Kidney (tissue), 14 donors: ENCODE measurements around the gene ACY1. TPM values are rescaled to one million over a fixed set of nuclear protein-coding genes. Genes with fewer than 3 reads are reported as not detected.

Experiments used
- DNase-seq, 5 donors: peaks; one replicate each; pipeline ENCODE4 v3.0.0-alpha.2; 2013 to 2020
- FAIRE-seq: peaks from 2 replicates; lab custom pipeline; 2012; peaks lifted over from hg19 to GRCh38; lab: Jason Lieb, UNC
- H3K27ac ChIP-seq, 2 donors: one replicate each; pipeline ENCODE4 v1.7.0; 2013; ENCODE audit warnings: low read depth in 2 of 2, low read length in 2 of 2, inconsistent platforms in 1 of 2
- H3K27me3 ChIP-seq: one replicate; pipeline ENCODE4 v1.7.1; 2013; ENCODE audit warnings: low read length, inconsistent platforms; ENCODE audit not compliant: control insufficient read depth, insufficient read depth
- H3K36me3 ChIP-seq, 3 donors: one replicate each; pipeline versions ENCODE4 v1.7.0 to v1.7.1; 2013; ENCODE audit warnings: low read length in 3 of 3, control low read depth in 1 of 3, inconsistent platforms in 1 of 3; ENCODE audit not compliant: insufficient read depth in 3 of 3, control insufficient read depth in 2 of 3
- H3K4me1 ChIP-seq, 3 donors: one replicate each; pipeline versions ENCODE4 v1.7.0 to v1.7.1; 2013; ENCODE audit warnings: low read length in 3 of 3, inconsistent platforms in 1 of 3, low read depth in 1 of 3; ENCODE audit not compliant: control insufficient read depth in 2 of 3, insufficient read depth in 2 of 3
- H3K4me3 ChIP-seq, 3 donors: one replicate each; pipeline versions ENCODE4 v1.7.0 to v1.8.1; 2013; ENCODE audit warnings: low read length in 3 of 3, control low read depth in 1 of 3, inconsistent platforms in 1 of 3
- H3K9ac ChIP-seq, 3 donors: one replicate each; pipeline versions ENCODE4 v1.7.0 to v1.7.1; 2013; ENCODE audit warnings: low read length in 3 of 3, control low read depth in 1 of 3, inconsistent platforms in 1 of 3
- H3K9me3 ChIP-seq, 3 donors: one replicate each; pipeline versions ENCODE4 v1.7.0 to v1.7.1; 2013; ENCODE audit warnings: low read length in 3 of 3, control low read depth in 1 of 3, inconsistent platforms in 1 of 3; ENCODE audit not compliant: control insufficient read depth in 2 of 3, insufficient read depth in 1 of 3
- intact Hi-C: fragments of 100-400 bp; cut with DNase I; formaldehyde crosslinking; loops from one replicate; pipeline ENCODE4 v1.11.1; 2022
- polyA plus RNA-seq: library from polyadenylated mRNA; stranded (reverse); fragments of 350-450 nt; fragmentation: Illumina TruSeq; extraction: RNeasy Lipid Tissue Mini Kit (QIAGEN cat#74804); gene quantifications from one replicate; pipeline ENCODE4 v1.2.3, GENCODE V29; 2014; ENCODE audit warnings: low read depth, low replicate concordance; ENCODE audit not compliant: insufficient read depth
- total RNA-seq: library from RNA; stranded (reverse); fragmentation: NEBNext Ultra II Directional; extraction: Animal tissue kit (Norgen Biotek cat#: 25700); gene quantifications from one replicate; pipeline ENCODE4 v1.2.1, GENCODE V29; 2021
- TF ChIP-seq, protein P1 (sequence below): IDR thresholded peaks from 3 replicates; pipeline ENCODE4 v1.5.1; 2012; ENCODE audit warnings: mild to moderate bottlenecking, moderate library complexity, borderline replicate concordance; ENCODE audit not compliant: insufficient read depth; ENCODE audit errors: extremely low read depth
- donor health status: control.
- donor health status: control.
- donor health status: control.
- donor health status: control.
- donor health status: control.
- donor health status: DM: yes; HTN: yes; CAD: no.
- donor health status: Normal renal cell carcinoma (clear cell type).

The ACY1 gene
- total and polyA plus RNA-seq, 2 donors from 2014 or later = 68.1 to 856 TPM

DNA sequence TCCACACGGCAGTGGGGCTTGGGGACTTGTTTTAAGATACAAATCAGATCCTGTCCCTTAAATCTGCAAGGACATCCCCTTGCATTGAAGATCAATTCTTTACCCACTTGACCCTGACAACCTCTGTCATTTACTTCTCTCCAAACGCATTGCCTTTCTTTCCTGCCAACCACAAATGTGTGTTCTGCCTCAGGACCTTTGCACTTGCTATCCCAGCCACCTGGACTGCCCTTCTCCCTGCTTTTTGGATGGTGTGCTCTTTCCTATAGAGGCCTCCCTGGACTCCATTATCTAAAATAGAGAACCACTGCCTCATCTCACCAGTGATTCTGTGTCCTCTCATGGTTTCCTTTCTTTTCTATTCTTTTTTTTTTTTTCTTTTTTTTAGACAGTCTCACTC is 13.8 kb downstream of the ACY1 start:
- intact Hi-C loops = no loop called here
- TF ChIP-seq, protein P1, sequence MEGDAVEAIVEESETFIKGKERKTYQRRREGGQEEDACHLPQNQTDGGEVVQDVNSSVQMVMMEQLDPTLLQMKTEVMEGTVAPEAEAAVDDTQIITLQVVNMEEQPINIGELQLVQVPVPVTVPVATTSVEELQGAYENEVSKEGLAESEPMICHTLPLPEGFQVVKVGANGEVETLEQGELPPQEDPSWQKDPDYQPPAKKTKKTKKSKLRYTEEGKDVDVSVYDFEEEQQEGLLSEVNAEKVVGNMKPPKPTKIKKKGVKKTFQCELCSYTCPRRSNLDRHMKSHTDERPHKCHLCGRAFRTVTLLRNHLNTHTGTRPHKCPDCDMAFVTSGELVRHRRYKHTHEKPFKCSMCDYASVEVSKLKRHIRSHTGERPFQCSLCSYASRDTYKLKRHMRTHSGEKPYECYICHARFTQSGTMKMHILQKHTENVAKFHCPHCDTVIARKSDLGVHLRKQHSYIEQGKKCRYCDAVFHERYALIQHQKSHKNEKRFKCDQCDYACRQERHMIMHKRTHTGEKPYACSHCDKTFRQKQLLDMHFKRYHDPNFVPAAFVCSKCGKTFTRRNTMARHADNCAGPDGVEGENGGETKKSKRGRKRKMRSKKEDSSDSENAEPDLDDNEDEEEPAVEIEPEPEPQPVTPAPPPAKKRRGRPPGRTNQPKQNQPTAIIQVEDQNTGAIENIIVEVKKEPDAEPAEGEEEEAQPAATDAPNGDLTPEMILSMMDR = no peak
- Histone ChIP-seq H3K27me3 (no peaks in the 10 kb centered on the region), H3K27ac (no peak overlapping the region), H3K9ac (no peak overlapping the region), H3K4me3 (no peak overlapping the region), H3K36me3 (peaks cover 8 to 15% (median 8%) of the 10 kb centered on the region in 3 donors), H3K4me1 (peaks cover 3 to 18% (median 8%) of the 10 kb centered on the region in 3 donors), H3K9me3 (no peaks in the 10 kb centered on the region)
- no peak for FAIRE-seq
- no peak for DNase-seq

DNA sequence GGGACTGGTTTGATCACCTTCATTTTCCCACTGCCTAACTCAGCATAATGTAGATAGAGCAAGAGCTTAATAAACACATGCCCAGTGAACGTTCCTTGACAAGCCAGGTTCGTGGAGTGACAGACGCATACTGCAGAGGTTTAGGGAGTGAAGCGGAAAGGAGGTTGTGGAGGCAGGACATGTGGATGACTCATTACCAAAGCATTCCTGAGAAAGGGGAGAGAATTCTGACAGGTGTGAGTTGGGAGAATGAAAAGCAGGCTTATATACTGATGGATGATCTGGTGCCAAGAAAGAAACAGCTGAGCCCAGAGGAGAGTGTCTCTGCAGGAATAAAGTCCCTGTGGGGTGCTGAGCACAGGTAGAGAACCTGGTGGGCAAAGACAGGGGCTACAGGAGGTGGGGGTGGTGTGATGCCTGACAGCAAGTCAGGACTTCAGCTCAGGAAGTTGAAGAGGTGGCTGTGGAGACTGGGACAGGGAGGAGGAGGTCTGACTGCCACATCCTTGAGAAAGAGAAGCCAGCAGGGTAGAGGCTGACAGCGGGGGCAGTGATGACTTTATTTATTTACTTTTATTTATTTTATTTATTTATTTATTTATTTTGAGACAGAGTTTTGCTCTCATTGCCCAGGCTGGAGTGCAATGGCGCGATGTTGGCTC is 14.7 kb downstream of the ACY1 start:
- intact Hi-C loops = no loop called here
- FAIRE-seq (no peak), DNase-seq (no peak)
- H3K9ac ChIP-seq = no peak overlapping the region
- peaks cover 6 to 9% (median 8%) of the 10 kb centered on the region in 3 donors for H3K36me3 ChIP-seq
- H3K4me3 ChIP-seq = no peak overlapping the region
- H3K27ac ChIP-seq = no peak overlapping the region
- H3K9me3 ChIP-seq = no peaks in the 10 kb centered on the region
- H3K27me3 ChIP-seq = no peaks in the 10 kb centered on the region
- TF ChIP-seq, protein P1 = no peak
- H3K4me1 ChIP-seq = peaks cover 3 to 18% (median 8%) of the 10 kb centered on the region in 3 donors

DNA sequence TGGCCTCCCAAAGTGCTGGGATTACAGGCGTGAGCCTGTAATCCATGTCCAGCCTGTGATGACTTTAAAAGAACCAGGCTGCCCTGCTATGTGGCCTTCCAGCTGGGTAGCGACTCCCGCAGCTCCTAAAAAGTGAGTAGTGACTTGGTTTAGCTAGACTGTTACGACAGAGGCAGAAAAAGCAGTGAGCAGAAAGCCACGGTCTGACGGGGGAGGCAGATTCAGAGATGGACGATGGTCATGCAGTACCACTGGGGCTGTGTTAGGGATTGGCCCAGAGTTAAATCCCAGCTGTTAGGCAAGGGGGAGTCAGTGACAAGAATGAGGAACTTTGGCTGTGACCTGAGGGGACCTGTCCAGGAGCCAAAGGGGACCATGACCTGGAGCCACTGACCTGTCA is 15.4 kb downstream of the ACY1 start:
- Histone ChIP-seq H3K36me3 (peaks cover 6 to 9% (median 8%) of the 10 kb centered on the region in 3 donors), H3K4me3 (no peak overlapping the region), H3K27ac (no peak overlapping the region), H3K9me3 (no peaks in the 10 kb centered on the region), H3K4me1 (peaks cover 3 to 18% (median 8%) of the 10 kb centered on the region in 3 donors), H3K9ac (no peak overlapping the region), H3K27me3 (no peaks in the 10 kb centered on the region)
- no peak for DNase-seq
- intact Hi-C loops = no loop called here
- FAIRE-seq = no peak
- TF ChIP-seq, protein P1 = no peak
